ENCODE data around the gene KDR.

Gene KDR

GRCh38 chr4:55143858-55144257 is 18.5 kb upstream of the KDR start:
- Histone ChIP-seq H3K27ac (ENCODE audit: low read depth, low read length) (no peak overlapping the region), H3K4me1 (ENCODE audit: control insufficient read depth, insufficient read depth, low read length) (no peaks in the 10 kb centered on the region), H3K27me3 (ENCODE audit: control insufficient read depth, insufficient read depth, low read length) (no peaks in the 10 kb centered on the region)

GRCh38 chr4:55138367-55138766 is 13.0 kb upstream of the KDR start:
- Histone ChIP-seq H3K4me3 (ENCODE audit: low read length) (no peak overlapping the region), H3K27me3 (ENCODE audit: control insufficient read depth, insufficient read depth, low read length) (no peaks in the 10 kb centered on the region), H3K9ac (ENCODE audit: low read length) (no peak overlapping the region)

More at GRCh38 chr4:55143858-55144257, 18.5 kb upstream of the KDR start:
- Histone ChIP-seq H3K36me3 (ENCODE audit: control insufficient read depth, insufficient read depth, low read length) (no peaks in the 10 kb centered on the region), H3K9ac (ENCODE audit: low read length) (no peak overlapping the region), H3K4me3 (ENCODE audit: low read length) (no peak overlapping the region)

GRCh38 chr4:55136634-55137033 is 11.2 kb upstream of the KDR start:
- H3K36me3 ChIP-seq (ENCODE audit: control insufficient read depth, insufficient read depth, low read length), result no peaks in the 10 kb centered on the region
- H3K4me1 ChIP-seq (ENCODE audit: control insufficient read depth, insufficient read depth, low read length), result no peaks in the 10 kb centered on the region
- H3K9ac ChIP-seq (ENCODE audit: low read length), result no peak overlapping the region
- no peak overlapping the region for H3K27ac ChIP-seq (ENCODE audit: low read depth, low read length)
- no peak overlapping the region for H3K4me3 ChIP-seq (ENCODE audit: low read length)
- no peaks in the 10 kb centered on the region for H3K27me3 ChIP-seq (ENCODE audit: control insufficient read depth, insufficient read depth, low read length)

More at GRCh38 chr4:55138367-55138766, 13.0 kb upstream of the KDR start:
- no peak overlapping the region for H3K27ac ChIP-seq (ENCODE audit: low read depth, low read length)
- no peaks in the 10 kb centered on the region for H3K36me3 ChIP-seq (ENCODE audit: control insufficient read depth, insufficient read depth, low read length)
- H3K4me1 ChIP-seq (ENCODE audit: control insufficient read depth, insufficient read depth, low read length), result no peaks in the 10 kb centered on the region

- Histone ChIP-seq H3K36me3 (ENCODE audit: control insufficient read depth, insufficient read depth, low read length) (no peaks in the 10 kb centered on the region), H3K9ac (ENCODE audit: low read length) (no peak overlapping the region), H3K4me1 (ENCODE audit: control insufficient read depth, insufficient read depth, low read length) (no peaks in the 10 kb centered on the region), H3K27ac (ENCODE audit: low read depth, low read length) (no peak overlapping the region), H3K27me3 (ENCODE audit: control insufficient read depth, insufficient read depth, low read length) (no peaks in the 10 kb centered on the region), H3K4me3 (ENCODE audit: low read length) (no peak overlapping the region)
Observed at GRCh38 chr4:55133951-55134350, 8.6 kb upstream of the KDR start.

GRCh38 chr4:55132775-55133174 is 7.4 kb upstream of the KDR start:
- no peak overlapping the region for H3K9ac ChIP-seq (ENCODE audit: low read length)
- H3K27me3 ChIP-seq (ENCODE audit: control insufficient read depth, insufficient read depth, low read length), result no peaks in the 10 kb centered on the region
- H3K4me3 ChIP-seq (ENCODE audit: low read length), result no peak overlapping the region
- H3K4me1 ChIP-seq (ENCODE audit: control insufficient read depth, insufficient read depth, low read length), result no peaks in the 10 kb centered on the region
- H3K36me3 ChIP-seq (ENCODE audit: control insufficient read depth, insufficient read depth, low read length), result no peaks in the 10 kb centered on the region
- no peak overlapping the region for H3K27ac ChIP-seq (ENCODE audit: low read depth, low read length)

GRCh38 chr4:55127521-55127920 is 2.1 kb upstream of the KDR start:
- H3K4me1 ChIP-seq (ENCODE audit: control insufficient read depth, insufficient read depth, low read length), result no peaks in the 10 kb centered on the region
- H3K9ac ChIP-seq (ENCODE audit: low read length), result no peak overlapping the region
- H3K27me3 ChIP-seq (ENCODE audit: control insufficient read depth, insufficient read depth, low read length), result no peaks in the 10 kb centered on the region
- H3K27ac ChIP-seq (ENCODE audit: low read depth, low read length), result no peak overlapping the region
- no peak overlapping the region for H3K4me3 ChIP-seq (ENCODE audit: low read length)
- H3K36me3 ChIP-seq (ENCODE audit: control insufficient read depth, insufficient read depth, low read length), result no peaks in the 10 kb centered on the region

- H3K36me3 ChIP-seq (ENCODE audit: control insufficient read depth, insufficient read depth, low read length), result no peaks in the 10 kb centered on the region
- H3K27me3 ChIP-seq (ENCODE audit: control insufficient read depth, insufficient read depth, low read length), result no peaks in the 10 kb centered on the region
- H3K9ac ChIP-seq (ENCODE audit: low read length), result no peak overlapping the region
- no peaks in the 10 kb centered on the region for H3K4me1 ChIP-seq (ENCODE audit: control insufficient read depth, insufficient read depth, low read length)
- no peak overlapping the region for H3K4me3 ChIP-seq (ENCODE audit: low read length)
- H3K27ac ChIP-seq (ENCODE audit: low read depth, low read length), result no peak overlapping the region
Observed at GRCh38 chr4:55127053-55127452, 1.7 kb upstream of the KDR start.

- Histone ChIP-seq H3K4me3 (ENCODE audit: low read length) (no peak overlapping the region), H3K27ac (ENCODE audit: low read depth, low read length) (no peak overlapping the region), H3K9ac (ENCODE audit: low read length) (no peak overlapping the region), H3K27me3 (ENCODE audit: control insufficient read depth, insufficient read depth, low read length) (no peaks in the 10 kb centered on the region), H3K36me3 (ENCODE audit: control insufficient read depth, insufficient read depth, low read length) (no peaks in the 10 kb centered on the region), H3K4me1 (ENCODE audit: control insufficient read depth, insufficient read depth, low read length) (no peaks in the 10 kb centered on the region)
Observed at GRCh38 chr4:55125763-55126541, 557 bp upstream of the KDR start.

- H3K27me3 ChIP-seq (ENCODE audit: control insufficient read depth, insufficient read depth, low read length), result no peaks in the 10 kb centered on the region
- H3K4me3 ChIP-seq (ENCODE audit: low read length), result peak overlapping the region; percentile 32
- no peaks in the 10 kb centered on the region for H3K4me1 ChIP-seq (ENCODE audit: control insufficient read depth, insufficient read depth, low read length)
- no peaks in the 10 kb centered on the region for H3K36me3 ChIP-seq (ENCODE audit: control insufficient read depth, insufficient read depth, low read length)
- no peak overlapping the region for H3K27ac ChIP-seq (ENCODE audit: low read depth, low read length)
- no peak overlapping the region for H3K9ac ChIP-seq (ENCODE audit: low read length)
Observed at GRCh38 chr4:55124322-55125076, 896 bp downstream of the KDR start.

- Histone ChIP-seq H3K27ac (ENCODE audit: low read depth, low read length) (no peak overlapping the region), H3K4me3 (ENCODE audit: low read length) (no peak overlapping the region), H3K36me3 (ENCODE audit: control insufficient read depth, insufficient read depth, low read length) (no peaks in the 10 kb centered on the region), H3K27me3 (ENCODE audit: control insufficient read depth, insufficient read depth, low read length) (no peaks in the 10 kb centered on the region), H3K9ac (ENCODE audit: low read length) (no peak overlapping the region), H3K4me1 (ENCODE audit: control insufficient read depth, insufficient read depth, low read length) (no peaks in the 10 kb centered on the region)
Observed at GRCh38 chr4:55123791-55124190, 1.6 kb downstream of the KDR start.

GRCh38 chr4:55122235-55122634 is 3.2 kb downstream of the KDR start:
- Histone ChIP-seq H3K4me3 (ENCODE audit: low read length) (no peak overlapping the region), H3K9ac (ENCODE audit: low read length) (no peak overlapping the region), H3K27ac (ENCODE audit: low read depth, low read length) (no peak overlapping the region), H3K36me3 (ENCODE audit: control insufficient read depth, insufficient read depth, low read length) (no peaks in the 10 kb centered on the region), H3K4me1 (ENCODE audit: control insufficient read depth, insufficient read depth, low read length) (no peaks in the 10 kb centered on the region), H3K27me3 (ENCODE audit: control insufficient read depth, insufficient read depth, low read length) (no peaks in the 10 kb centered on the region)

GRCh38 chr4:55121246-55121645 is 4.1 kb downstream of the KDR start:
- H3K27me3 ChIP-seq (ENCODE audit: control insufficient read depth, insufficient read depth, low read length), result no peaks in the 10 kb centered on the region
- H3K9ac ChIP-seq (ENCODE audit: low read length), result no peak overlapping the region
- no peaks in the 10 kb centered on the region for H3K4me1 ChIP-seq (ENCODE audit: control insufficient read depth, insufficient read depth, low read length)
- H3K36me3 ChIP-seq (ENCODE audit: control insufficient read depth, insufficient read depth, low read length), result no peaks in the 10 kb centered on the region
- H3K4me3 ChIP-seq (ENCODE audit: low read length), result no peak overlapping the region
- H3K27ac ChIP-seq (ENCODE audit: low read depth, low read length), result no peak overlapping the region

- no peak overlapping the region for H3K27ac ChIP-seq (ENCODE audit: low read depth, low read length)
- H3K4me1 ChIP-seq (ENCODE audit: control insufficient read depth, insufficient read depth, low read length), result no peaks in the 10 kb centered on the region
- H3K27me3 ChIP-seq (ENCODE audit: control insufficient read depth, insufficient read depth, low read length), result no peaks in the 10 kb centered on the region
- no peak overlapping the region for H3K9ac ChIP-seq (ENCODE audit: low read length)
- H3K36me3 ChIP-seq (ENCODE audit: control insufficient read depth, insufficient read depth, low read length), result no peaks in the 10 kb centered on the region
- H3K4me3 ChIP-seq (ENCODE audit: low read length), result no peak overlapping the region
Observed at GRCh38 chr4:55118397-55118796, 7.0 kb downstream of the KDR start.

Measured in rectal smooth muscle tissue (tissue), 1 donor.